RCC 7860 (cell line): Measurements from ENCODE around the gene LRP5.

Source experiments
- DNase-seq: peaks from one replicate; pipeline ENCODE4 v3.0.0-alpha.2; 2015; ENCODE audit warnings: low spot score
- FAIRE-seq: peaks from 2 replicates; lab custom pipeline; 2012; peaks lifted over from hg19 to GRCh38; lab: Jason Lieb, UNC

LRP5 gene

GRCh38 chr11:68312117-68312779 is at the start of gene LRP5:
Gene LRP5 (plus strand): TSS chr11:68312591. CDS start chr11:68312715, 124 bp downstream.
- DNase-seq (no peak), FAIRE-seq (no peak)

- FAIRE-seq (no peak), DNase-seq (no peak)
Observed at GRCh38 chr11:68263444-68264035, 48.9 kb upstream of the LRP5 start.

DNA sequence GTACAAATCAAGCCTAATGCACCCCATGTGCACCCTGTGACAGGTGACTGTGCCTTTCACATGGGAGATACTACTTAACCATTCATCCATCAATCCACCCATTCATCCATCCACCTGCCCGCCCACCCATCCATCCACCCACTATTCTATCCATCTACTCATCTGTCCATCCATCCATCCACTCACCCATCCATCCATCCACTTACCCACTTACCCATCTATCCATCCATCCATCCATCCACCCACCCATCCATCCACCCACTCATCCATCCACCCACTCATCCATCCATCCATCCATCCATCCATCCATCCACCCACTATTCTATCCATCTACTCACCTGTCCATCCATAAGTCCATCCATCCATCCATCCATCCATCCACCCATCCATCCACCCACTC is 48.1 kb upstream of the LRP5 start:
- DNase-seq = no peak
- no peak for FAIRE-seq

- DNase-seq (no peak), FAIRE-seq (no peak)
Observed at GRCh38 chr11:68264741-68265540, 47.5 kb upstream of the LRP5 start.

- FAIRE-seq (no peak), DNase-seq (no peak)
Observed at GRCh38 chr11:68266121-68266891, 46.1 kb upstream of the LRP5 start.

DNA sequence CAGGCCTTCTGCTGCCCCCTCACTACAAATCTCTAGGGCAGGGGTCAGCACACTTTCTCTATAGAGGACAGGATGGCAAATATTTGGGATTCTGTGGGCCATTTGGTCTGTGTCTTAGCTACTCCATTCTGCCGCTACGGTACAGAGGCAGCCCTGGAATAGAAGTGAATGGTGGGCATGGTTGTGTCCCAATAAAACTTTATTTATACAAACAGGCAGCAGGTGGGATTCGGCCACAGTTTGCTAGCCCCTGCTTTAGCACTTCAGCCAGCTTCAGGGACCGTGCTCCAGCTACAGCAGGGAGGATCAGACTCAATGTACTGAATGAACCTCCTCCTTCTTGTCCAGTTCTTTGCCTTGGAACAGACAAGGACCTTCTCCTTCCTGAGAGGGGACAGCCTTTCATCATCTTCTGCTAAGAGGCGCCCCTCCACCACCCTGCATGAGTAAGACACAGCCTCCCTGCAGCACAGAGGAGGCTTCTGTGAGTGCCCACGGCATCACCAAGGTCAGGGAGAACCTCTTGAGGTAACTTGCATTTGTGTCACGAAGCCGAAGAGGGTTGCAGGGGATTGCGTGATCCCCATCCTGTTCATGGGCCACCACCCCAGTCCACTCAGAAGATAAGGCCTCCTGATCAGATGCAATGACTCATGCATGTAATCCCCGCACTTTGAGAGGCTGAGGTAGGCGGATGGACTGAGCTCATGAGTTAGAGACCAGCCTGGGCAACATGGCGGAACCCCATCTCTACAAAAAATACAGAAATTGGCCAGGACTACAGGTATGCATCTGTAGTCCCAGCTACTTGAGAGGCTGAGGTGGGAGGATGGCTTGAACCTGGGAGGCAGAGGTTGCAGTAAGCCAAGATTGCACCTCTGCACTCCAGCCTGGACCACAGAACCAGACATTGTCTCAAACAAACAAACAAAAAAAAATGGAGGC is 45.2 kb upstream of the LRP5 start:
- no peak for FAIRE-seq
- no peak for DNase-seq

GRCh38 chr11:68267881-68268240 is 44.5 kb upstream of the LRP5 start:
- no peak for FAIRE-seq
- DNase-seq = no peak

GRCh38 chr11:68269414-68270081 is 42.8 kb upstream of the LRP5 start:
- peak; percentile 70 for DNase-seq
- FAIRE-seq = no peak

GRCh38 chr11:68270196-68271022 is 42.0 kb upstream of the LRP5 start:
- FAIRE-seq = no peak
- no peak for DNase-seq

GRCh38 chr11:68271023-68271780 is 41.2 kb upstream of the LRP5 start:
- peak; percentile 62 for DNase-seq
- FAIRE-seq = no peak

GRCh38 chr11:68271781-68272608 is 40.4 kb upstream of the LRP5 start, which contains the start of gene C11orf24:
Gene C11orf24 (minus strand): TSS chr11:68271973. CDS start chr11:68263767, 8,206 bp downstream.
- FAIRE-seq (no peak), DNase-seq (peak; percentile 85)

DNA sequence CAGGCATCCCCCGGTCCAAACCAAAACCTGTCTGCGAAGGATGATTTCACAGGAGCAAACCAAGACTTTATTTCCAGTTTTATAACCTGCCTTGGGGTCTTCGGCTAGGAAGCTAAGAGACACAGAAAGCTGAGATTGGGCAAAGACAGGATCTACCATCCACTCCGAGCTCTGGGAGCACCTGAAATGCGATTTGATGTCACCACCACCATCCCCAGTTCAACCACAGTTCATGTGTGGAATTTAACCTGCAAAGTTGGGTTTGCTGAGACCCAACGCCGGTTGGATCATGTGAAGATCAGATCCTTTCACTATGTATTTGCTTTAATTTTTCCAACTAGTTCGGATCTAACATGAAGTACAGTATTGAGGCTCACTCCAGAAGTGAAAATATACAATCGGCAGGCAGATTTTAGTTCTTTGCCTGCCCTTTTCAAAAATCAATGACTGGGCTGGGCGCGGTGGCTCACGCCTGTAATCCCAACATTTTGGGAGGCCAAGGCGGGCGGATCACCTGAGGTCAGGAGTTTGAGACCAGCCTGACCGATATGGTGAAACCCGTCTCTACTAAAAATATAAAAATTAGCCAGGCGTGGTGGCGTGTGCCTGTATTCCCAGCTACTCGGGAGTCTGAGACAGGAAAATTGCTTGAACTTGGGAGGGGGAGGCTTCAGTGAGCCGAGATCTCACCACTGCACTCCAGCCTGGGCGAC is 39.2 kb upstream of the LRP5 start:
- DNase-seq = no peak

DNA sequence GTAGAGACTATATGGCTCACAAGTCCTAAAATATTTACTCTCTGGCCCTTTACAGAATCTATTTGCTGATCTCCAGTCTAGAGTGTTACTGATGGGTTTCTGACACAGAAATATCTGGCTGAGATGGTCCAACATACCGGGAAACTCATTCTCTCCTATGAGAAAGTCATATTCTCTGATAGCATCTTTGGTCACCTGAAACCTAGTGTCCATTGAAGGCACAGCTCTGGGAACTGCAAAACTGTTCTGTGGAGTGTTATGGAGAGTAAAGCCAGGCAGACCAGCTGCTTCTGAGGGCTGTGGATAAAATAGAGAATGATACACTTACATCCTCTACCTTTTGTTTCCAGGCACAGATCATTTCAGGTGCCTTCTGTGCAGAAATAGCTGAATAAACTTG is 38.1 kb upstream of the LRP5 start:
- FAIRE-seq (no peak), DNase-seq (no peak)

More for the DNA sequence above, 39.2 kb upstream of the LRP5 start:
- no peak for FAIRE-seq

- DNase-seq = no peak
- no peak for FAIRE-seq
Observed at GRCh38 chr11:68275721-68276507, 36.5 kb upstream of the LRP5 start.

DNA sequence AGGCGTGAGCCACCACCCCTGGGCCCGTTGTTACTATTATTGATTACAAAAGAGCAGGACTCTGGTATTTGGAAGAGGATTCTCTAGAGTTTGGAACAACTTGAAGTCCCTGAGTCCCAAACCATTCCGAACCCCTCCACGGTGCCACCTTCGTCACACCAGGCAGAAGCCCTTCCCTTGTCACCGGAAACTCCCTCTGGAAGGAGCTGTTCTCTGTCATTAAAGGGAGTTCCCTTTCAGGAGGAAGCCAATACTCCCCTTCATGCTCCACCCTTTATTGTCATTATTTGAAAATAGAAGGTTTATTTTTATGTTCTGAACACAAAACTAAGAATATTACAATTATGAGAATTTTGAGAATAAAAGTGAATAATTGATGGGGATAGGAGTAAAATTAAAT is 35.5 kb upstream of the LRP5 start:
- FAIRE-seq = no peak
- no peak for DNase-seq

GRCh38 chr11:68279676-68280075 is 32.7 kb upstream of the LRP5 start:
- DNase-seq (no peak), FAIRE-seq (no peak)
